Thoracic aorta (tissue), 2 donors: ENCODE data around the gene NINJ2. TPM values are rescaled to one million over a fixed set of nuclear protein-coding genes. Genes with fewer than 3 reads are reported as not detected.
"Not testable (repeated sequence)": the region's sequence is repeated elsewhere in the genome, so short reads cannot be mapped to it uniquely, and the experiment has no call there.

Experiments
- ATAC-seq: fragments of 150-250 bp; one replicate; pipeline ENCODE4 v1.8.0; 2017; ENCODE audit warnings: low read depth; ENCODE audit not compliant: insufficient number of reproducible peaks, low FRiP score
- DNase-seq: peaks from one replicate; pipeline ENCODE4 v3.0.0-alpha.2; 2020; ENCODE audit warnings: low spot score
- H3K27ac ChIP-seq, 2 donors: fragments of 200-600 bp; sonication (generic); 1 replicate in 1 of 2; 2 replicates in 1 of 2; pipeline ENCODE4 v1.5.1; 2016; ENCODE audit warnings: mild to moderate bottlenecking in 2 of 2, moderate library complexity in 2 of 2
- H3K27me3 ChIP-seq: fragments of 200-600 bp; sonication (generic); replicated peaks from 2 replicates; pipeline ENCODE4 v1.6.0; 2016; ENCODE audit warnings: mild to moderate bottlenecking; ENCODE audit not compliant: insufficient read depth
- H3K36me3 ChIP-seq: fragments of 200-600 bp; sonication (generic); one replicate; pipeline ENCODE4 v1.5.1; 2016
- H3K4me1 ChIP-seq, 2 donors: fragments of 200-600 bp; sonication (generic); 1 replicate in 1 of 2; 2 replicates in 1 of 2; pipeline versions ENCODE4 v1.5.1 to v1.6.0; 2016; ENCODE audit warnings: low read depth in 2 of 2, mild to moderate bottlenecking in 1 of 2; ENCODE audit not compliant: control insufficient read depth in 1 of 2
- H3K4me3 ChIP-seq: fragments of 200-600 bp; sonication (generic); 2 replicates; pipeline ENCODE4 v1.5.1; 2016; ENCODE audit warnings: mild to moderate bottlenecking
- H3K9me3 ChIP-seq: fragments of 200-600 bp; sonication (generic); 2 replicates; pipeline ENCODE4 v1.5.1; 2016
- total RNA-seq, 2 donors: library from RNA; depleted of rRNA; stranded (reverse); fragments of >200 nt; gene quantifications; one replicate each; pipeline versions ENCODE4 v1.1.0 to v1.2.3, GENCODE V29; 2016
- TF ChIP-seq, protein P1 (sequence below): fragments of 200-600 bp; sonication (generic); IDR thresholded peaks from one replicate; pipeline ENCODE4 v1.5.1; 2019; ENCODE audit warnings: antibody characterized with exemption

NINJ2 gene
- total RNA-seq, 2 donors from 2014 or later = 2.4 to 5.3 TPM

DNA sequence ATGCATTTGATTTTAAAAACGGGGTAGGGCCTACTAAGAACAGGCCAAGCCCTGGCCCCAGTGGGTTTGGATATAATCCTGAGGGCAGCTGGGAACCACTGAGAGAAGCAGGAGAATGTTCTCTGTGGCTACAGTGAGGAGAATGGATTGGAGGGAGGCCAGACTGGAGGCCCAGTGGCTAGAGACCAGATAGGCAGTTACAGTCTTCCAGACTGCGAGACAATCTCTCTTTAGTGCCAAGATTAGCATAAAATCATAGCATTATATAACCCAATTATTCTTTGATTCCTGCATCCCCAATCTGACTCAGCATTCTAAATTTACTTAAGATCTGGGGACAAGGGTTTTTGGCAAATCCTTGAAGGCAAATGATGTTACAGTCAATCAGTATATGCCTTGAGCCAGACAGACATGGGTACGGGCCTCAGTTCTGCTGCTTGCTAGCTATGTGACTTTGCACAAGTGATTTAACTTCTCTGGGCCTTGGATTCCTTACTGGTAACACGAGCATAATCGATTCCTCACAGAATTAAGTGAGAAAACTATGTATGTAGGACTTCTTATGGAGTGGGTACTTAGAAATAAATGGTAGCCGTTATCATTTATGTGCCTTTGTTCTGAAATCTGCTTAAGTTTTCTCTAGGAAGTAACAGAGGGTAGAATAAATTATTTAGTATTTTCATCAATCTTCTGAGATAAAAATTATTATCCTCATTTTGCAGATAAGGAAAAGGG lies 18.3 kb downstream of the NINJ2 start:
- no peak overlapping the region for H3K4me3 ChIP-seq
- H3K9me3 ChIP-seq = no peaks in the 10 kb centered on the region
- peak overlapping the region; percentile 82 to 95 for H3K27ac ChIP-seq
- TF ChIP-seq, protein P1, sequence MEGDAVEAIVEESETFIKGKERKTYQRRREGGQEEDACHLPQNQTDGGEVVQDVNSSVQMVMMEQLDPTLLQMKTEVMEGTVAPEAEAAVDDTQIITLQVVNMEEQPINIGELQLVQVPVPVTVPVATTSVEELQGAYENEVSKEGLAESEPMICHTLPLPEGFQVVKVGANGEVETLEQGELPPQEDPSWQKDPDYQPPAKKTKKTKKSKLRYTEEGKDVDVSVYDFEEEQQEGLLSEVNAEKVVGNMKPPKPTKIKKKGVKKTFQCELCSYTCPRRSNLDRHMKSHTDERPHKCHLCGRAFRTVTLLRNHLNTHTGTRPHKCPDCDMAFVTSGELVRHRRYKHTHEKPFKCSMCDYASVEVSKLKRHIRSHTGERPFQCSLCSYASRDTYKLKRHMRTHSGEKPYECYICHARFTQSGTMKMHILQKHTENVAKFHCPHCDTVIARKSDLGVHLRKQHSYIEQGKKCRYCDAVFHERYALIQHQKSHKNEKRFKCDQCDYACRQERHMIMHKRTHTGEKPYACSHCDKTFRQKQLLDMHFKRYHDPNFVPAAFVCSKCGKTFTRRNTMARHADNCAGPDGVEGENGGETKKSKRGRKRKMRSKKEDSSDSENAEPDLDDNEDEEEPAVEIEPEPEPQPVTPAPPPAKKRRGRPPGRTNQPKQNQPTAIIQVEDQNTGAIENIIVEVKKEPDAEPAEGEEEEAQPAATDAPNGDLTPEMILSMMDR = no peak
- no peaks in the 10 kb centered on the region for H3K27me3 ChIP-seq
- H3K4me1 ChIP-seq = peaks cover 28 to 49% of the 10 kb centered on the region in 2 donors
- ATAC-seq = no peak
- no peaks in the 10 kb centered on the region for H3K36me3 ChIP-seq
- DNase-seq = no peak

DNA sequence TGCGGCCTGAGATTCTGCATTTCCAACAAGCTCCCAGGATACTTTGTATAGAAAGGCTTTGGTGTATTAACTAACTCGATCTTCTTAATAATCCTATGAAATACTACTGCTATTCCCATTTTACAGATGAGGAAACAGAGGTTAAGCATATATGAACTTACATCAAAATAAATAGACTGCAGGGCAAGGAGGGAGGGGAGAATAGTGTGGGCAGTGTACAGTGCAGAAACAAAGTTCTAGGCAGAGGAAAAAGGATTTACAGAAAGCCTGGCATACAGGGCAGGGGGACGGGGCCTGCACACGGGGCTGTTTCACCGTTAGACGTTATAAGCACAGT lies 19.0 kb downstream of the NINJ2 start:
- DNase-seq = no peak

DNA sequence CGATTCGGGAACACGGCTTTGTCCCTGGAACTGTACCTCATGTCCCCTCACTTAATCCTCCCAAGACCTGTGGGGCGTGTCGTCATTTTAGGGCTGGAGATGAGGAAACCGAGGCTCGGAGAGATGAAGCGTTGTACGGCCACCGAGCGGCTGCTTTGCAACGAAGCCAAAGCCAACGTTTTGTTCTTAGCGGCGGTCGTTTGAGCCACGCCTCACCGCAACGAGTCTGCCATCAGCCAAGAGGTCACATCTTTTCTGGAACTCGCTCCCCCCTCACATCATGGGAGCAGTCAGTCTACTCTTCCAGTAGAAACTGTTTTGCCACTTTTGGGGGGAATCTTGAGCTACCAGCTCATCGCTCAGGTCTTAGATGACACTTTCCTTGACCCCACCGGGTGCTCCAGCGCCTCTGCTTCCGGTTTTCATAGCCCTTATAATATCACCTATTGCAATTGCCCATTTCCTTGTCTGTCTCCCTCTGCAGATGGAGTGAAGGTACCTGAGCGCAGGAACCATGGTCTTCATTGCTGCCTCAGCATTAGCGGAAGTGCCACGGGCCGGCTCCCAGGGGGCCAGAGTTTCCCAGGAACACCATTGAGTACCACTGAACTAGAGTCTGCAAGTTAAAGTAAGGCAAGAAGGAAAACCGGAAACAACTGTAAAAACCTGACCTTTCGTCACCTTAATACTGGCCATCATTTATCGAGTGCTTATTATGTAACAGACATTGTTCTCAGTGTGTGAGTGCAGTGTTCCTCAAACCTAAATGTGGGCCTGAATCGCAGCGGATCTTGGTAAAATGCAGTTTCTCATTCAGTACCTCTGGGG lies 19.6 kb downstream of the NINJ2 start:
- DNase-seq (no peak), ATAC-seq (no peak)
- Histone ChIP-seq H3K4me1 (peaks cover 28 to 53% of the 10 kb centered on the region in 2 donors), H3K27ac (peak overlapping the region; percentile 95), H3K4me3 (peak overlapping the region; percentile 83), H3K27me3 (no peaks in the 10 kb centered on the region), H3K9me3 (no peaks in the 10 kb centered on the region), H3K36me3 (no peaks in the 10 kb centered on the region)
- TF ChIP-seq, protein P1 = no peak

More for the DNA sequence above, 19.0 kb downstream of the NINJ2 start:
- TF ChIP-seq, protein P1 = no peak
- ATAC-seq = no peak
- H3K27me3 ChIP-seq = no peaks in the 10 kb centered on the region
- H3K36me3 ChIP-seq = no peaks in the 10 kb centered on the region
- peaks cover 28 to 49% of the 10 kb centered on the region in 2 donors for H3K4me1 ChIP-seq
- peak overlapping the region; percentile 83 for H3K4me3 ChIP-seq
- H3K27ac ChIP-seq = peak overlapping the region in 1 of 2 donors; percentile 95
- no peaks in the 10 kb centered on the region for H3K9me3 ChIP-seq

DNA sequence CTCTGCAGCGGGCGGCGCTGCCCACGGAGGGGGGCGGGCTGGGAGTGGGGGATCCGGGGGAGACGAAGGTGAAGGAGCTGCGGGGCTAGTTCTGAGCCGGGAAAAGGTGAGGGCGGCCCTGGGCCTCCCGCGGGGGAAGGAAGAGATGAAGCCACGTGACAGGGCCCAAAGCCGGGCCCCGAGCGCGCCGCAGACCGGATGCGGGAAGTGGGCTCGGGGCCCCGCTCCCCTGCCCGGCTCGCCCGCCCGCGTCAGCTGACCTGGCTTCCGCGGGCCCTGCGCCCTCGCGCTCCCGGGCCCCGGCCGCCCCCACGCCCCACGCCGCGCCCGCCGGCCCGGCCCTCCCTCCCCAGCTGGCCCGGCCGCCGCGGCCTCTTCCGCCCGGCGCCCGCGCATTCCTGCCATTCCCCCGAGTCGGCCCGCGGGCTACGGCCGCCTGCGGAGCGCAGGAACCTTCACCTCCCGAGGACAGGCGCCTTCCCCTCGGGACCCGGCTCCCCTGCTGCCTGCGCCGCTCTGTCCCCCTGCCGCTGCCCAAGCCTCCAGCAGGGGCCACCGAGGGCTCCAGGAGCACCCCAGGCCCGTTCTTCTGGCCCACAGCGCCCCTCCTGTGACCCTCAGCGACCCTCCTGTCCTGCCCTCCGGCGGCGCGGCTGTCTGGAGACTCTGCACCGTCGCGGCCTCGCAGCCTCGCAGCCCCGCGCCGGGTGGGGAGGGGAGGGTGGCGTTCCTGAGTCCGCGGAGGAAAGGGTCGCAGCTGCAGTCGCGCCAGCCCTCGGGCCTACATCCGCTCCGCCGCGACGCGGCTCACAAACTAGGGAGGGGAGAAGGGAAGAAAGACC lies 20.4 kb downstream of the NINJ2 start:
- peak overlapping the region; percentile 83 for H3K4me3 ChIP-seq
- no peaks in the 10 kb centered on the region for H3K36me3 ChIP-seq
- DNase-seq (no peak), ATAC-seq (peak; percentile 30)
- H3K27me3 ChIP-seq = no peaks in the 10 kb centered on the region
- peaks cover 28 to 53% of the 10 kb centered on the region in 2 donors for H3K4me1 ChIP-seq
- peak overlapping the region; percentile 95 for H3K27ac ChIP-seq
- TF ChIP-seq, protein P1 = peak; percentile 34
- no peaks in the 10 kb centered on the region for H3K9me3 ChIP-seq

DNA sequence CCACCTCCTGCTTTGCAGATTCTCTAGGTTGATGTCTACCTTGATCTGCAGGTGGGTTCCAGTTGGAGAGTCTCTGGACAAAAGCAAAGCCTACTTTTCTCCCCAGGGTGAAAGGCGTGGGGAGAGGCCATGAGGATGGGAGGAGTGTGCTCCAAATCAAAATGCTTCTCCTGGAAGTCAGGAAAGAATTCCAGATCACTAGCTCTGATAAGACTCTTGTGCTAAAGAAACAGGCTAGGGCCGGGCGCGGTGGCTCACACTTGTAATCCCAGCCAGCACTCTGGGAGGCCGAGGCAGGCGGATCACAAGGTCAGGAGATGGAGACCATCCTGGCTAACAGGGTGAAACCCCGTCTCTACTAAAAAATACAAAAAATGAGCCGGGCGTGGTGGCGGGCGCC lies 21.9 kb downstream of the NINJ2 start:
- H3K27ac ChIP-seq = peak overlapping the region in 1 of 2 donors; percentile 95
- DNase-seq, H3K27me3 ChIP-seq, ATAC-seq, H3K9me3 ChIP-seq, H3K36me3 ChIP-seq, H3K4me3 ChIP-seq: not testable (repeated sequence)
- peaks cover 19 to 37% of the 10 kb centered on the region in 2 donors for H3K4me1 ChIP-seq
